Caco-2 (cell line): ENCODE results near the gene MTARC1. TPM values are rescaled to one million over a fixed set of nuclear protein-coding genes. Genes with fewer than 3 reads are reported as not detected.

Experiments used
- BruUV-seq: library from RNA; stranded (reverse); fragments of 400-500 nt; replicated peaks from 2 replicates; lab custom pipeline; 2021; lab: Mats Ljungman, UMichigan
- CTCF ChIA-PET: fragments of 300-600 bp; sonication (Branson Sonifier 250); formaldehyde crosslinking; loops from one replicate; lab custom pipeline; 2022; ENCODE audit warnings: antibody characterized with exemption; lab: Charles Lee
- POLR2A ChIA-PET: fragments of 300-600 bp; sonication (Branson Sonifier 250); formaldehyde crosslinking; loops from one replicate; lab custom pipeline; 2022; ENCODE audit warnings: antibody characterized with exemption; lab: Charles Lee
- DNase-seq, 2 experiments: peaks; one replicate each; pipeline versions ENCODE4 v3.0.0 to v3.0.0-alpha.2; 2020 to 2022
- H3K27me3 ChIP-seq: replicated peaks from 2 replicates; pipeline ENCODE4 v1.6.0; 2011; ENCODE audit warnings: low read length; ENCODE audit not compliant: control insufficient read depth, insufficient read depth
- H3K36me3 ChIP-seq: 2 replicates; pipeline ENCODE4 v1.5.1; 2011; ENCODE audit warnings: low read length; ENCODE audit not compliant: control insufficient read depth, insufficient read depth
- H3K4me1 ChIP-seq: fragments of 250-450 bp; sonication (Bioruptor Pico); 2 replicates; pipeline ENCODE4 v1.5.1; 2020; ENCODE audit warnings: mild to moderate bottlenecking
- H3K4me3 ChIP-seq: 2 replicates; pipeline ENCODE4 v1.5.1; 2011; ENCODE audit warnings: low read depth, mild to moderate bottlenecking, control low read depth, low read length
- H3K9me3 ChIP-seq: fragments of 250-450 bp; sonication (Bioruptor Pico); 2 replicates; pipeline ENCODE4 v1.5.1; 2020; ENCODE audit warnings: mild to moderate bottlenecking, moderate library complexity
- H3K27ac Mint-ChIP-seq: one replicate; pipeline ENCODE4 v1.8.0; 2022; ENCODE audit warnings: mixed read lengths; ENCODE audit not compliant: unreplicated experiment
- H3K27me3 Mint-ChIP-seq: one replicate; pipeline ENCODE4 v1.8.0; 2022; ENCODE audit warnings: mixed read lengths; ENCODE audit not compliant: insufficient read depth, unreplicated experiment
- H3K36me3 Mint-ChIP-seq: one replicate; pipeline ENCODE4 v1.8.0; 2022; ENCODE audit warnings: mild to moderate bottlenecking, mixed read lengths; ENCODE audit not compliant: insufficient read depth, unreplicated experiment
- H3K4me1 Mint-ChIP-seq: one replicate; pipeline ENCODE4 v1.8.0; 2022; ENCODE audit warnings: low read depth, mixed read lengths; ENCODE audit not compliant: unreplicated experiment
- H3K4me3 Mint-ChIP-seq: one replicate; pipeline ENCODE4 v1.8.0; 2022; ENCODE audit warnings: mild to moderate bottlenecking, moderate library complexity, mixed read lengths; ENCODE audit not compliant: unreplicated experiment
- H3K9me3 Mint-ChIP-seq: one replicate; pipeline ENCODE4 v1.8.0; 2022; ENCODE audit warnings: mixed read lengths; ENCODE audit not compliant: unreplicated experiment
- CTCF ChIP-seq, 2 experiments: fragments of 200-600 bp in 1 of 2; IDR thresholded peaks; 1 replicate in 1 of 2; 2 replicates in 1 of 2; pipeline versions ENCODE4 v1.5.1 to v1.8.0; 2011 to 2022; ENCODE audit warnings: antibody characterized with exemption in 1 of 2, control low read depth in 1 of 2, inconsistent platforms in 1 of 2, low read depth in 1 of 2, low read length in 1 of 2, mild to moderate bottlenecking in 1 of 2, moderate library complexity in 1 of 2; ENCODE audit not compliant: insufficient read depth in 1 of 2, severe bottlenecking in 1 of 2, unreplicated experiment in 1 of 2
- intact Hi-C: fragments of 100-400 bp; cut with micrococcal nuclease; formaldehyde crosslinking; loops from one replicate; pipeline ENCODE4 v1.10.0; 2022; ENCODE audit not compliant: unreplicated experiment
- total RNA-seq: library from RNA; stranded (reverse); gene quantifications from 2 replicates; pipeline ENCODE4 v1.2.3, GENCODE V29; 2022

MTARC1 gene
- total RNA-seq, 1 experiment from 2014 or later = 88.7 TPM

- Mint-ChIP-seq H3K4me3 (no peak overlapping the region), H3K27ac (no peak overlapping the region), H3K36me3 (peaks cover 8% of the 10 kb centered on the region), H3K27me3 (no peaks in the 10 kb centered on the region), H3K4me1 (peaks cover 5% of the 10 kb centered on the region), H3K9me3 (no peaks in the 10 kb centered on the region)
- no peak for DNase-seq
- ChIA-PET CTCF (interaction anchor here (0.6 kb wide), 1 partner anchor 10 kb away, joined by 3 read pairs; no protein-coding TSS in a partner anchor), POLR2A (no interaction called here)
- no TSS peak for BruUV-seq
- no peak for TF ChIP-seq CTCF (IDR thresholded peaks at IDR 0.05; ENCODE audit: insufficient read depth in 1 of 2, low read depth in 1 of 2, low read length in 1 of 2, severe bottlenecking in 1 of 2, unreplicated experiment in 1 of 2)
- Histone ChIP-seq H3K4me1 (no peaks in the 10 kb centered on the region), H3K36me3 (no peaks in the 10 kb centered on the region), H3K4me3 (no peak overlapping the region), H3K27me3 (no peaks in the 10 kb centered on the region), H3K9me3 (no peaks in the 10 kb centered on the region)
- intact Hi-C loops = no loop called here
These were observed 32.8 kb downstream of the MTARC1 start for GRCh38 chr1:220819467-220820026.

GRCh38 chr1:220824031-220824989 lies 37.6 kb downstream of the MTARC1 start:
- Mint-ChIP-seq H3K27ac (no peak overlapping the region), H3K4me3 (no peak overlapping the region), H3K36me3 (peaks cover 4% of the 10 kb centered on the region), H3K4me1 (peaks cover 5% of the 10 kb centered on the region), H3K9me3 (no peaks in the 10 kb centered on the region), H3K27me3 (no peaks in the 10 kb centered on the region)
- DNase-seq = no peak
- no peak for TF ChIP-seq CTCF (IDR thresholded peaks at IDR 0.05; ENCODE audit: insufficient read depth in 1 of 2, low read depth in 1 of 2, low read length in 1 of 2, severe bottlenecking in 1 of 2, unreplicated experiment in 1 of 2)
- intact Hi-C loops = no loop called here
- ChIA-PET CTCF (no interaction called here), POLR2A (no interaction called here)
- Histone ChIP-seq H3K4me3 (no peak overlapping the region), H3K27me3 (no peaks in the 10 kb centered on the region), H3K4me1 (no peaks in the 10 kb centered on the region), H3K9me3 (no peaks in the 10 kb centered on the region), H3K36me3 (no peaks in the 10 kb centered on the region)
- BruUV-seq = no TSS peak

DNA sequence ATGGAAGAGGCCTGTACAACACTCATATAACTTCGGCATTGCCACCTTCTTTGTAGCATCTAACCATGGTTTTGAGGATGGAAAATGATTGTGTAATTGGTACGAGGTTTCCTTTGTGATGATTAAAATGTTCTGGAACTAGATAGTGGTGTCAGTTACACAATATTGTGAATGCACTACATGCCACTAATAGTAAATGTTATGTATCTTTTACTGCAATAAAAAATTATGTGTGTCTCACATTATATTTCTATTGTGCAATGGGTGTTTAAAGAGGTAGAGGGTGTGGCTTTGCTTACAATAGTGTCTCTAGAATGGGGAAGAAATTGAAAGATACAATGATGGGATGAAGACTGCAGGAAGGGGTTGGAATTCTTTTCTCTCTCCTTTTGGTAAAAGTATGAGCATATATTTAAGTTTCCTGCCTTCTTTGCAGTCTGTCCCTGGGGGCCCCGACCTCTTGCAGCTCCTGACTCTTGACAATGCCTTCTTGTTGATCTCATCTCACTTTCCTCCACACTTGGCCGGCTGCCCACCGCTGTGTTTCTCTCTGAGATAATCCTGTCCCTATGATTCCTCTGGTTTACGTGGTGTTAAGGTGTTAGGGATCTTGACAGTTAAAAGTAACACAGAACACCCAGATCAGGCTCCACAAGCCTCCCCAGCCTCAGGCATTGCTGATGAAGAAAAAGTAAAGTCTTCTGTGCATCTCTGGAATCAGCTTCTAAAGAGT lies 39.3 kb downstream of the MTARC1 start:
- H3K4me1 Mint-ChIP-seq = peaks cover 5% of the 10 kb centered on the region
- no peaks in the 10 kb centered on the region for H3K9me3 Mint-ChIP-seq
- Histone ChIP-seq H3K36me3 (no peaks in the 10 kb centered on the region), H3K4me1 (no peaks in the 10 kb centered on the region), H3K27me3 (no peaks in the 10 kb centered on the region), H3K9me3 (no peaks in the 10 kb centered on the region), H3K4me3 (no peak overlapping the region)
- BruUV-seq = no TSS peak
- no peak overlapping the region for H3K27ac Mint-ChIP-seq
- H3K36me3 Mint-ChIP-seq = peaks cover 4% of the 10 kb centered on the region
- no peaks in the 10 kb centered on the region for H3K27me3 Mint-ChIP-seq
- intact Hi-C loops = no loop called here
- CTCF ChIA-PET = interaction anchor here (0.6 kb wide), 1 partner anchor 23 kb away, joined by 4 read pairs; no protein-coding TSS in a partner anchor
- no peak overlapping the region for H3K4me3 Mint-ChIP-seq
- POLR2A ChIA-PET = no interaction called here
- TF ChIP-seq CTCF (IDR thresholded peaks at IDR 0.05; ENCODE audit: insufficient read depth in 1 of 2, low read depth in 1 of 2, low read length in 1 of 2, severe bottlenecking in 1 of 2, unreplicated experiment in 1 of 2) = no peak
- DNase-seq = no peak
